ENCODE data around the gene HLA-DMA.

HLA-DMA gene

GRCh38 chr6:32922083-32922482 lies 30.8 kb downstream of the HLA-DMA start:
- TF ChIP-seq EGR1 (IDR thresholded peaks at IDR 0.05) (no peak), REST (IDR thresholded peaks at IDR 0.05; ENCODE audit: low read depth) (no peak), RAD21 (IDR thresholded peaks at IDR 0.05; ENCODE audit: low read depth) (no peak), TAF1 (IDR thresholded peaks at IDR 0.05; ENCODE audit: low read depth) (no peak)

- TF ChIP-seq FOXM1 (IDR thresholded peaks at IDR 0.05; ENCODE audit: borderline replicate concordance, low read depth) (no peak), ZBTB7A (IDR thresholded peaks at IDR 0.05; ENCODE audit: low read depth) (no peak), TCF12 (IDR thresholded peaks at IDR 0.05; ENCODE audit: low read depth) (no peak), YY1 (IDR thresholded peaks at IDR 0.05; ENCODE audit: low read depth) (no peak), USF1 (IDR thresholded peaks at IDR 0.05) (no peak), RAD21 (IDR thresholded peaks at IDR 0.05; ENCODE audit: low read depth) (no peak), MAX (IDR thresholded peaks at IDR 0.05) (no peak), EGR1 (IDR thresholded peaks at IDR 0.05) (no peak), EP300 (IDR thresholded peaks at IDR 0.05; ENCODE audit: borderline replicate concordance) (no peak), NFIC (IDR thresholded peaks at IDR 0.05) (no peak), CEBPB (IDR thresholded peaks at IDR 0.05) (no peak), CREB1 (IDR thresholded peaks at IDR 0.05; ENCODE audit: low read depth) (no peak), REST (IDR thresholded peaks at IDR 0.05; ENCODE audit: low read depth) (no peak), TAF1 (IDR thresholded peaks at IDR 0.05; ENCODE audit: low read depth) (no peak), TEAD4 (IDR thresholded peaks at IDR 0.05) (no peak)
Measured at GRCh38 chr6:32920715-32921114, 32.2 kb downstream of the HLA-DMA start.

GRCh38 chr6:32912951-32913350 lies 39.9 kb downstream of the HLA-DMA start:
- TF ChIP-seq RAD21 (IDR thresholded peaks at IDR 0.05; ENCODE audit: low read depth), result no peak
- TF ChIP-seq USF1 (IDR thresholded peaks at IDR 0.05), result no peak
- no peak for TF ChIP-seq EP300 (IDR thresholded peaks at IDR 0.05; ENCODE audit: borderline replicate concordance)
- no peak for TF ChIP-seq TAF1 (IDR thresholded peaks at IDR 0.05; ENCODE audit: low read depth)
- no peak for TF ChIP-seq CREB1 (IDR thresholded peaks at IDR 0.05; ENCODE audit: low read depth)
- TF ChIP-seq CEBPB (IDR thresholded peaks at IDR 0.05), result no peak
- no peak for TF ChIP-seq EGR1 (IDR thresholded peaks at IDR 0.05)
- no peak for TF ChIP-seq MAX (IDR thresholded peaks at IDR 0.05)
- TF ChIP-seq TEAD4 (IDR thresholded peaks at IDR 0.05), result no peak

- no peak for TF ChIP-seq NFIC (IDR thresholded peaks at IDR 0.05)
- TF ChIP-seq ZBTB7A (IDR thresholded peaks at IDR 0.05; ENCODE audit: low read depth), result no peak
- TF ChIP-seq USF1 (IDR thresholded peaks at IDR 0.05), result no peak
- TF ChIP-seq TCF12 (IDR thresholded peaks at IDR 0.05; ENCODE audit: low read depth), result no peak
- no peak for TF ChIP-seq TAF1 (IDR thresholded peaks at IDR 0.05; ENCODE audit: low read depth)
- TF ChIP-seq TEAD4 (IDR thresholded peaks at IDR 0.05), result no peak
- no peak for TF ChIP-seq RAD21 (IDR thresholded peaks at IDR 0.05; ENCODE audit: low read depth)
- TF ChIP-seq MAX (IDR thresholded peaks at IDR 0.05), result no peak
- TF ChIP-seq EGR1 (IDR thresholded peaks at IDR 0.05), result no peak
Measured at GRCh38 chr6:32908897-32909296, 44.0 kb downstream of the HLA-DMA start.

- no peak for TF ChIP-seq EGR1 (IDR thresholded peaks at IDR 0.05)
- TF ChIP-seq ZBTB7A (IDR thresholded peaks at IDR 0.05; ENCODE audit: low read depth), result no peak
- no peak for TF ChIP-seq YY1 (IDR thresholded peaks at IDR 0.05; ENCODE audit: low read depth)
- TF ChIP-seq USF1 (IDR thresholded peaks at IDR 0.05), result no peak
- TF ChIP-seq TEAD4 (IDR thresholded peaks at IDR 0.05), result no peak
- TF ChIP-seq EP300 (IDR thresholded peaks at IDR 0.05; ENCODE audit: borderline replicate concordance), result no peak
- no peak for TF ChIP-seq CEBPB (IDR thresholded peaks at IDR 0.05)
Measured at GRCh38 chr6:32906539-32906938, 46.4 kb downstream of the HLA-DMA start.

Measured in Ishikawa (cell line).